Natural killer cell treated with Interleukin-12 subunit alpha and Interleukin-12 subunit beta and Interleukin-15 and Interleukin-18, amount 100 ng/mL, for 72 hours (primary cell): ENCODE data around the gene TRPM2. TPM values are rescaled to one million over a fixed set of nuclear protein-coding genes. Genes with fewer than 3 reads are reported as not detected.

Experiments used
- ATAC-seq, 2 donors: fragments of 150-1000 bp; cut with Tn5 transposase in 1 of 2; sonication (Bioruptor Pico), chemical (Tn5 transposase) in 1 of 2; 2 replicates each; pipeline ENCODE4 v1.10.0; 2021
- DNase-seq: peaks from one replicate; pipeline ENCODE4 v3.0.0; 2022; ENCODE audit warnings: low spot score
- H3K27ac Mint-ChIP-seq, 2 donors: 1 replicate in 1 of 2; 2 replicates in 1 of 2; pipeline ENCODE4 v1.8.0; 2022; ENCODE audit warnings: mixed read lengths in 2 of 2, mild to moderate bottlenecking in 1 of 2, moderate library complexity in 1 of 2
- H3K27me3 Mint-ChIP-seq, 2 donors: 1 replicate in 1 of 2; 2 replicates in 1 of 2; pipeline ENCODE4 v1.8.0; 2022; ENCODE audit warnings: mixed read lengths in 2 of 2
- H3K36me3 Mint-ChIP-seq: one replicate; pipeline ENCODE4 v1.8.0; 2022; ENCODE audit warnings: mixed read lengths
- H3K4me1 Mint-ChIP-seq, 2 donors: 1 replicate in 1 of 2; 2 replicates in 1 of 2; pipeline ENCODE4 v1.8.0; 2022; ENCODE audit warnings: low read depth in 2 of 2, mixed read lengths in 2 of 2, mild to moderate bottlenecking in 1 of 2
- H3K4me3 Mint-ChIP-seq: one replicate; pipeline ENCODE4 v1.8.0; 2022; ENCODE audit warnings: mixed read lengths
- H3K9me3 Mint-ChIP-seq: 2 replicates; pipeline ENCODE4 v1.8.0; 2022; ENCODE audit warnings: mixed read lengths
- total RNA-seq, 2 donors: library from RNA; stranded (reverse); gene quantifications; one replicate each; pipeline ENCODE4 v1.2.3, GENCODE V29; 2022

Gene TRPM2
- total RNA-seq, 2 donors from 2014 or later = 14.7 to 15.8 TPM

- peaks cover 0 to 4% of the 10 kb centered on the region in 2 donors for H3K27me3 Mint-ChIP-seq
- peak overlapping the region in 1 of 2 donors; percentile 40 for H3K27ac Mint-ChIP-seq
- DNase-seq = no peak
- peaks cover 3% of the 10 kb centered on the region for H3K9me3 Mint-ChIP-seq
- H3K4me3 Mint-ChIP-seq = peak overlapping the region; percentile 82
- peaks cover 26 to 42% of the 10 kb centered on the region in 2 donors for H3K4me1 Mint-ChIP-seq
- peaks cover 12% of the 10 kb centered on the region for H3K36me3 Mint-ChIP-seq
- ATAC-seq = no peak
Observed at GRCh38 chr21:44375761-44376241, 22.4 kb downstream of the TRPM2 start.

GRCh38 chr21:44376606-44377005 lies 23.2 kb downstream of the TRPM2 start:
- H3K36me3 Mint-ChIP-seq = peaks cover 8% of the 10 kb centered on the region
- DNase-seq (no peak), ATAC-seq (no peak)
- H3K27me3 Mint-ChIP-seq = peaks cover 0 to 4% of the 10 kb centered on the region in 2 donors
- no peak overlapping the region for H3K4me3 Mint-ChIP-seq
- H3K27ac Mint-ChIP-seq = no peak overlapping the region
- H3K9me3 Mint-ChIP-seq = peaks cover 3% of the 10 kb centered on the region
- peaks cover 26 to 41% of the 10 kb centered on the region in 2 donors for H3K4me1 Mint-ChIP-seq

- H3K4me3 Mint-ChIP-seq = no peak overlapping the region
Observed at GRCh38 chr21:44377201-44377921, 23.9 kb downstream of the TRPM2 start.

GRCh38 chr21:44377922-44378645 lies 24.7 kb downstream of the TRPM2 start:
- H3K9me3 Mint-ChIP-seq = peaks cover 6% of the 10 kb centered on the region
- no peak overlapping the region for H3K27ac Mint-ChIP-seq
- H3K36me3 Mint-ChIP-seq = peaks cover 14% of the 10 kb centered on the region
- peaks cover 26 to 38% of the 10 kb centered on the region in 2 donors for H3K4me1 Mint-ChIP-seq
- no peak for DNase-seq
- H3K27me3 Mint-ChIP-seq = peaks cover 0 to 4% of the 10 kb centered on the region in 2 donors
- H3K4me3 Mint-ChIP-seq = no peak overlapping the region
- no peak for ATAC-seq

More at GRCh38 chr21:44377201-44377921, 23.9 kb downstream of the TRPM2 start:
- Mint-ChIP-seq H3K36me3 (peaks cover 13% of the 10 kb centered on the region), H3K27ac (no peak overlapping the region), H3K9me3 (peaks cover 6% of the 10 kb centered on the region), H3K27me3 (peaks cover 0 to 4% of the 10 kb centered on the region in 2 donors), H3K4me1 (peaks cover 26 to 38% of the 10 kb centered on the region in 2 donors)
- DNase-seq = no peak
- ATAC-seq = no peak

GRCh38 chr21:44378646-44379514 lies 25.5 kb downstream of the TRPM2 start:
- Mint-ChIP-seq H3K36me3 (peaks cover 19% of the 10 kb centered on the region), H3K4me3 (no peak overlapping the region), H3K27ac (no peak overlapping the region), H3K9me3 (peaks cover 8% of the 10 kb centered on the region), H3K4me1 (peaks cover 21 to 33% of the 10 kb centered on the region in 2 donors), H3K27me3 (peaks cover 0 to 4% of the 10 kb centered on the region in 2 donors)
- ATAC-seq (no peak), DNase-seq (no peak)

- Mint-ChIP-seq H3K9me3 (peaks cover 10% of the 10 kb centered on the region), H3K4me3 (no peak overlapping the region), H3K36me3 (peaks cover 25% of the 10 kb centered on the region), H3K4me1 (peaks cover 19 to 28% of the 10 kb centered on the region in 2 donors), H3K27ac (no peak overlapping the region), H3K27me3 (peaks cover 0 to 4% of the 10 kb centered on the region in 2 donors)
- no peak for DNase-seq
- peak in 1 of 2 donors; percentile 37 for ATAC-seq
Observed at GRCh38 chr21:44379515-44379848, 26.1 kb downstream of the TRPM2 start.

- Mint-ChIP-seq H3K27me3 (peaks cover 0 to 4% of the 10 kb centered on the region in 2 donors), H3K27ac (peak overlapping the region in 1 of 2 donors; percentile 75), H3K4me3 (no peak overlapping the region), H3K36me3 (peaks cover 29% of the 10 kb centered on the region), H3K4me1 (peaks cover 14 to 21% of the 10 kb centered on the region in 2 donors), H3K9me3 (peaks cover 11% of the 10 kb centered on the region)
- DNase-seq (no peak), ATAC-seq (no peak)
Observed at GRCh38 chr21:44379991-44380865, 26.8 kb downstream of the TRPM2 start.

GRCh38 chr21:44380876-44381275 lies 27.5 kb downstream of the TRPM2 start:
- ATAC-seq (no peak), DNase-seq (no peak)
- peaks cover 14% of the 10 kb centered on the region for H3K9me3 Mint-ChIP-seq
- H3K4me3 Mint-ChIP-seq = no peak overlapping the region
- peaks cover 32% of the 10 kb centered on the region for H3K36me3 Mint-ChIP-seq
- H3K4me1 Mint-ChIP-seq = peaks cover 8 to 14% of the 10 kb centered on the region in 2 donors
- H3K27me3 Mint-ChIP-seq = peaks cover 0 to 4% of the 10 kb centered on the region in 2 donors
- peak overlapping the region in 1 of 2 donors; percentile 75 for H3K27ac Mint-ChIP-seq

GRCh38 chr21:44381874-44382273 lies 28.5 kb downstream of the TRPM2 start:
- DNase-seq (no peak), ATAC-seq (no peak)
- Mint-ChIP-seq H3K4me3 (no peak overlapping the region), H3K36me3 (peaks cover 32% of the 10 kb centered on the region), H3K4me1 (peaks cover 3 to 7% of the 10 kb centered on the region in 2 donors), H3K9me3 (peaks cover 14% of the 10 kb centered on the region), H3K27me3 (peaks cover 0 to 3% of the 10 kb centered on the region in 2 donors), H3K27ac (no peak overlapping the region)

- ATAC-seq (no peak), DNase-seq (no peak)
- Mint-ChIP-seq H3K9me3 (peaks cover 14% of the 10 kb centered on the region), H3K4me1 (peaks cover 0 to 4% of the 10 kb centered on the region in 2 donors), H3K4me3 (no peak overlapping the region), H3K27ac (no peak overlapping the region), H3K36me3 (peaks cover 32% of the 10 kb centered on the region), H3K27me3 (no peaks in the 10 kb centered on the region)
Observed at GRCh38 chr21:44382536-44382935, 29.1 kb downstream of the TRPM2 start.

- Mint-ChIP-seq H3K4me1 (peaks cover 0 to 4% of the 10 kb centered on the region in 2 donors), H3K27me3 (no peaks in the 10 kb centered on the region), H3K4me3 (no peak overlapping the region), H3K9me3 (peaks cover 14% of the 10 kb centered on the region), H3K27ac (no peak overlapping the region), H3K36me3 (peaks cover 32% of the 10 kb centered on the region)
- ATAC-seq = no peak
- DNase-seq = no peak
Observed at GRCh38 chr21:44383216-44383615, 29.8 kb downstream of the TRPM2 start.

- H3K36me3 Mint-ChIP-seq = peaks cover 32% of the 10 kb centered on the region
- no peak for ATAC-seq
- H3K27ac Mint-ChIP-seq = no peak overlapping the region
- DNase-seq = no peak
- no peaks in the 10 kb centered on the region for H3K27me3 Mint-ChIP-seq
- peaks cover 14% of the 10 kb centered on the region for H3K9me3 Mint-ChIP-seq
- H3K4me1 Mint-ChIP-seq = peaks cover 0 to 4% of the 10 kb centered on the region in 2 donors
- H3K4me3 Mint-ChIP-seq = no peak overlapping the region
Observed at GRCh38 chr21:44384968-44385367, 31.5 kb downstream of the TRPM2 start.
